K562 (cell line): ENCODE results near the gene SLC39A7. TPM values are rescaled to one million over a fixed set of nuclear protein-coding genes. Genes with fewer than 3 reads are reported as not detected.

Source experiments
- ATAC-seq: fragments of 200-7000 bp; cut with Tn5 transposase; 3 replicates; pipeline ENCODE4 v1.9.1; 2020; ENCODE audit warnings: moderate library complexity
- BruUV-seq: library from RNA; stranded (reverse); fragments of 400-500 nt; replicated peaks from 2 replicates; lab custom pipeline; 2021; lab: Mats Ljungman, UMichigan
- CTCF ChIA-PET: fragments of 300-600 bp; formaldehyde crosslinking; extraction: SDS; loops from one replicate; lab custom pipeline; 2021; ENCODE audit warnings: low intra/inter-chr PET ratio; lab: Yijun Ruan, JAX
- POLR2A ChIA-PET: fragments of 300-600, 350-650 bp; sonication (Branson Sonifier 250); formaldehyde crosslinking; extraction: SDS; loops from one replicate; lab custom pipeline; 2021; ENCODE audit warnings: antibody characterized with exemption, inconsistent platforms; lab: Yijun Ruan, JAX
- DNase-seq, 4 experiments: peaks; one replicate each; pipeline versions ENCODE4 v3.0.0 to v3.0.0-alpha.2; 2011 to 2018; ENCODE audit warnings: low spot score in 3 of 4, mixed read lengths in 3 of 4; ENCODE audit errors: extremely low read depth in 1 of 4
- FAIRE-seq: peaks from 2 replicates; lab custom pipeline; 2011; peaks lifted over from hg19 to GRCh38; lab: Jason Lieb, UNC
- H2AFZ ChIP-seq: 2 replicates; pipeline ENCODE4 v1.6.0; 2011; ENCODE audit warnings: low read depth, low read length, control low read depth, inconsistent platforms
- H3K27ac ChIP-seq: fragments of 200-600 bp; 3 replicates; pipeline ENCODE4 v1.8.0; 2011; ENCODE audit warnings: low read depth, mild to moderate bottlenecking, control low read depth, inconsistent platforms, low read length, moderate library complexity, mixed read lengths; ENCODE audit errors: extremely low read depth
- H3K27me3 ChIP-seq, 2 experiments: fragments of 300-600 bp in 1 of 2; 2 replicates in 1 of 2; 3 replicates in 1 of 2; pipeline versions ENCODE4 v1.6.0 to v1.8.0; 2011; ENCODE audit warnings: inconsistent platforms in 2 of 2, low read length in 2 of 2, mild to moderate bottlenecking in 1 of 2, mixed read lengths in 1 of 2, moderate library complexity in 1 of 2; ENCODE audit not compliant: control insufficient read depth in 2 of 2, insufficient read depth in 2 of 2
- H3K36me3 ChIP-seq: fragments of 300-600 bp; 3 replicates; pipeline ENCODE4 v1.8.0; 2011; ENCODE audit warnings: mild to moderate bottlenecking, low read length, inconsistent platforms; ENCODE audit not compliant: control insufficient read depth, insufficient read depth
- H3K4me1 ChIP-seq, 2 experiments: fragments of 200-600 bp in 1 of 2; replicated peaks in 1 of 2; 2 replicates in 1 of 2; 3 replicates in 1 of 2; pipeline versions ENCODE4 v1.5.1 to v1.8.0; 2011; ENCODE audit warnings: inconsistent platforms in 2 of 2, low read length in 2 of 2, mild to moderate bottlenecking in 1 of 2, mixed read lengths in 1 of 2, moderate library complexity in 1 of 2; ENCODE audit not compliant: control insufficient read depth in 2 of 2, insufficient read depth in 2 of 2
- H3K4me2 ChIP-seq: 2 replicates; pipeline ENCODE4 v1.6.1; 2011; ENCODE audit warnings: low read length, control low read depth, inconsistent platforms, mixed read lengths; ENCODE audit not compliant: insufficient read depth
- H3K4me3 ChIP-seq: fragments of 200-600 bp; sonication (generic), shearing (Covaris generic); 2 replicates; pipeline ENCODE4 v1.5.1; 2016; ENCODE audit warnings: control low read depth, inconsistent platforms
- H3K79me2 ChIP-seq: fragments of 200-600 bp; 3 replicates; pipeline ENCODE4 v1.8.0; 2011; ENCODE audit warnings: low read length, inconsistent platforms; ENCODE audit not compliant: control insufficient read depth, insufficient read depth
- H3K9ac ChIP-seq, 2 experiments: 2 replicates each; pipeline versions ENCODE4 v1.6.0 to v1.6.1; 2011; ENCODE audit warnings: low read depth in 2 of 2, low read length in 2 of 2, control low read depth in 1 of 2, inconsistent platforms in 1 of 2, mild to moderate bottlenecking in 1 of 2, mixed read lengths in 1 of 2; ENCODE audit not compliant: insufficient read depth in 1 of 2
- H3K9me1 ChIP-seq: one replicate; pipeline ENCODE4 v1.6.0; 2011; ENCODE audit warnings: inconsistent platforms, mild to moderate bottlenecking, low read length, moderate library complexity; ENCODE audit not compliant: control insufficient read depth, insufficient read depth
- H3K9me3 ChIP-seq: replicated peaks from 2 replicates; pipeline ENCODE4 v1.5.1; 2011; ENCODE audit warnings: low read depth, low read length, inconsistent platforms; ENCODE audit not compliant: control insufficient read depth, insufficient read depth
- H4K20me1 ChIP-seq: replicated peaks from 2 replicates; pipeline ENCODE4 v1.6.1; 2011; ENCODE audit warnings: low read length, inconsistent platforms, mixed read lengths; ENCODE audit not compliant: control insufficient read depth, insufficient read depth
- ZNF184 ChIP-seq: sonication (generic); formaldehyde crosslinking; IDR thresholded peaks from 2 replicates; pipeline ENCODE4 v1.5.0; 2020; ENCODE audit warnings: missing genetic modification reagents
- WGBS: fragments of 100-300 bp; shearing (Covaris generic); methylation state at CpG from one replicate; pipeline ENCODE4 v1.1.6; 2016; ENCODE audit warnings: low coverage, mixed read lengths; ENCODE audit not compliant: insufficient coverage; ENCODE audit errors: missing lambda C conversion rate; 5-methylcytosine and 5-hydroxymethylcytosine counted together
- in situ Hi-C: fragments of 300-500 bp; cut with MboI; formaldehyde crosslinking; loops from 4 replicates; pipeline ENCODE4 v1.15.0; 2018; ENCODE audit warnings: inconsistent platforms, mixed read lengths
- intact Hi-C: fragments of 100-400 bp; cut with micrococcal nuclease; formaldehyde crosslinking; loops from 2 replicates; pipeline ENCODE4 v1.14.2; 2022
- polyA plus RNA-seq, 8 experiments: library from polyadenylated mRNA; depleted of rRNA in 4 of 8; stranded (reverse) in 5 of 8; unstranded in 3 of 8; fragments of >200 nt; fragmentation: Nextera tagmentation in 2 of 8; fragmentation: Illumina TruSeq in 1 of 8; extraction: Ambion mirVana in 2 of 8; extraction: Trizol in 1 of 8; gene quantifications; 2 replicates each; pipeline versions ENCODE4 v1.2.1 to v1.2.3, GENCODE V29; 2011 to 2014; ENCODE audit warnings: inconsistent platforms in 1 of 8, missing spikeins in 1 of 8
- total RNA-seq, 7 experiments: library from RNA; depleted of rRNA in 6 of 7; stranded (reverse); fragments of >200 nt in 6 of 7; fragmentation: Illumina TruSeq in 2 of 7; extraction: Trizol in 2 of 7; gene quantifications; 2 replicates each; pipeline versions ENCODE4 v1.2.1 to v1.2.3, GENCODE V29; 2011 to 2021; ENCODE audit warnings: low replicate concordance in 1 of 7
- TF ChIP-seq, protein P1 (sequence below), 3 experiments: fragments of 200-800 bp in 1 of 3; sonication (Bioruptor generic) in 1 of 3; sonication (generic) in 1 of 3; formaldehyde crosslinking in 1 of 3; IDR thresholded peaks; 2 replicates each; pipeline versions ENCODE4 v1.6.1 to v1.8.0; 2016 to 2022; ENCODE audit warnings: mild to moderate bottlenecking in 2 of 3, missing compliant biosample characterization in 2 of 3, missing genetic modification characterization in 2 of 3, missing genetic modification reagents in 1 of 3

SLC39A7 gene
- total and polyA plus RNA-seq, 9 of the 15 experiments (the other 6 are each of a cell fraction or from before 2014, with no cell fraction given), result 21.7 to 169 (median 121) TPM

GRCh38 chr6:33206027-33206863 is 5.6 kb downstream of the SLC39A7 start:
- TF ChIP-seq ZNF184, result no peak
- TF ChIP-seq, protein P1, sequence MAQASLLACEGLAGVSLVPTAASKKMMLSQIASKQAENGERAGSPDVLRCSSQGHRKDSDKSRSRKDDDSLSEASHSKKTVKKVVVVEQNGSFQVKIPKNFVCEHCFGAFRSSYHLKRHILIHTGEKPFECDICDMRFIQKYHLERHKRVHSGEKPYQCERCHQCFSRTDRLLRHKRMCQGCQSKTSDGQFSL (CRISPR knock-in tag; IDR thresholded peaks at IDR 0.05), result peak; percentile 71
- TF ChIP-seq, protein P1 (tag; IDR thresholded peaks at IDR 0.05), result no peak; a peak in 1 of 4 replicates
- in situ Hi-C loops, result no loop called here
- Histone ChIP-seq H3K36me3 (peaks cover 54% of the 10 kb centered on the region), H3K9me3 (no peaks in the 10 kb centered on the region), H3K9ac (no peak overlapping the region; a peak in 1 of 4 replicates), H3K79me2 (peaks cover 58% of the 10 kb centered on the region), H4K20me1 (peaks cover 16% of the 10 kb centered on the region; the same call in 1 of the 2 replicates), H3K4me2 (peak overlapping the region; percentile 2; the same call in 1 of the 2 replicates), H3K27ac (0 out of 3 replicates have a peak overlapping the region, but pooled peaks have one; percentile 75), H3K27me3 (no peaks in the 10 kb centered on the region), H3K4me3 (no peak overlapping the region), H2AFZ (no peak overlapping the region), H3K4me1 (peaks cover 42 to 64% of the 10 kb centered on the region in 2 experiments), H3K9me1 (peaks cover 3% of the 10 kb centered on the region)
- POLR2A ChIA-PET, result interaction anchor here (0.7 kb wide), 1 partner anchor 13 kb away, joined by 3 read pairs; no protein-coding TSS in a partner anchor
- ATAC-seq (no peak), DNase-seq (no peak), FAIRE-seq (no peak)
- no TSS peak for BruUV-seq
- WGBS, result 74% methylated on average over 2 of the region's 3 CpGs
- CTCF ChIA-PET, result no interaction called here
- intact Hi-C loops, result no loop called here
